GM12875 (cell line): ENCODE measurements around the gene CHRNA5.

Source experiments
- H3K4me3 ChIP-seq: one replicate; pipeline ENCODE4 v1.5.1; 2011; ENCODE audit warnings: low read depth, low read length, control low read depth
- CTCF ChIP-seq: IDR thresholded peaks from 2 replicates; pipeline ENCODE4 v1.5.1; 2011; ENCODE audit warnings: low read depth, mild to moderate bottlenecking, control low read depth, inconsistent platforms, low read length, moderate library complexity, borderline replicate concordance; ENCODE audit not compliant: insufficient read depth

Gene CHRNA5

DNA sequence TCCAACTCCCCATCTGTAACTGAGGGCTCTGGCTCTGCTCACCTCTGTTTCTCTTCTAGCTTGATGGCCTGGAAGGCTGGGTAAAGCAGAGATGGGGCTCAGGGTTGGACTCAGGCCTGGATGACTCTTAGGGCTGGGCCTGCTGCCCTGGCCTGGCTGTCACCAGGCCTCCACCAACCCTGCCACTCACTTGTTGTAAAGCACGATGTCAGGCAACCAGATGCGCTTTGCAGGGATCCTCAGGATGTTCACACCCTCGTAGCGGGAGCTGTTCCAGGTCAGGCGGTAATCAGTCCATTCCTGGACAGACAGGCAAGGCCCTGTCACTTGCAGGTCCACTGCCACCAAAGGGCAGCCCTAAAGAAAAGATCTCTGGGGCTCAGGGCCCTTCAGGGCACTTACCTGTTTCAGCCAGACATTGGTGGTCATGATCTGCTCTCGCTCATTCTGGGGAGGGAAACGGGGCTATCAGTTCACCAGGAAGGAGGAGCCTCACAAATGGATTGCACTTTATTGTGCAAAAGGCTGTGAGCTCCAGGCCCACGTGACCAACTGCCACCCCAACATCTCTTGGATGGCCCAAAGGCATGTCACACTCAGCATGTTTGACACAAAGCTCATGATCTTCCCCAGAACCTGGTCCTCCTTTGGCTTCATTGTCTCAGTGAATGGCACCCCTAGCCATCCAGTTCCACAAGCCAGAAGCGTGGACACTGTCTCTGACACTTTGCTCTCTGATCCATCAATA is 65.7 kb downstream of the CHRNA5 start:
- H3K4me3 ChIP-seq = no peak overlapping the region
- no peak for TF ChIP-seq CTCF

GRCh38 chr15:78633348-78633747 is 68.0 kb downstream of the CHRNA5 start:
- no peak overlapping the region for H3K4me3 ChIP-seq
- no peak for TF ChIP-seq CTCF

DNA sequence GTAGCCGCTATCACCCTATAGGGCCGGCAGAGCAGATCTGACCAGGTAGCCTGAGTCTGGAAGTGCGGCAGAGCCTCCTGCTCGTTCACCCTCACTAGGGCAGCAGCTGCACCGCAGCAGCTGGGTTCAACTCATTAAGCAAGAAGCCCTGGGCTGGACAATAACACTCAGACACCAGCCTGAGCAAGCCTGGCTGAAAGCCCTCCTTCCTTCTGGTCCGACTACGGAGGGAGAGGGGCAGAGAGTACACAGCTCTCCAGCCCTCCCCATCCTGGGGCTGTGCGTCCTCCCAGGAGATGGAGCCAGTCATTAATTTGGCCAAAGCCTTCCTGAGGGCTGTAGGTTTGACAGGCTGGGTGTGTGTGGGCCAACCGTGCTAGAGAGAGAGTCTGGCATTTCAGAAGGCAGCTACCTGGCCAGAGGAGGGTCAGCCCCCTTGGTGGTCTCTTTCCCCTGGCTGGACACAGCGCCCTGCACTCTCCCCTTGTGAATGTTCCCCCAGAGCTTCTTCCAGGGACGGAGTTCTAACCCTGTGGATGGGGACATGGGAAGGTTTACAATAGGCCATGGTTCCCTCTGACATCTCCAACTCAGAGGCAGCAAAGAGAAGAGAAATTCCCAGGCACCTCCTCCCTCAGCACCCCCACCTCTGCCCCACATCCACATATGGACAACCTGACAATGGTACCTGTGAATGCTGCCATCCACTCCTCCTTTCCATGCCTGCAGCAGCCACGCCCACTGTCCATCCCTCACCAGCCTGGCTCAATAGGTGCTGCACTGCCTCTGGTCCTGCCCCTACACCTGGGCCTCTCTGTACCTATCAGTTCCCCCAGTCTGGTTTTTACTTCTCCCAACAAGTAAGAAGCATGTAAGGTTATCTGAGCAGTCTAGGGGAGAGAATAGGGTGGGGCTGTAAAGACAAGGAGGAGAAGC is 69.2 kb downstream of the CHRNA5 start:
- no peak for TF ChIP-seq CTCF
- no peak overlapping the region for H3K4me3 ChIP-seq

DNA sequence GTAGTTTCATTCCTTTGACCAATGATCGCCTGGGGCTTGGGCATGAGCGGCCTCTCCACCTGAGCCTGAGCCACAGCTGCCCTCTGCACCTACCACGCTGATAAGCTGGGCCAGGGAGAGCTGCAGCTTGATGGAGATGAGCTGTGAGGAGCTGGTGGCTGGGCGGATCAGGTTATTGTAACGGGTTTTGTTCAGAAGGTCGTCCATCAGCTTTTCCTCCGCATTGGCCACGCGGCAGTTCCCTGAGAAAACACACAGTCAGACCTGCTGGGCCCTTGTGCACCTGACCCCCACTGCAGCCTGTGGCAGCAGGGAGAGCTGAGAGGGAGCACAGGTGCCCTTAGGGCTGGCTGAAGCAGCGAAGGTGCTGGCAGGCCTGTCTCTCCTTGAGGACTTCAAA is 70.0 kb downstream of the CHRNA5 start:
- TF ChIP-seq CTCF = no peak
- no peak overlapping the region for H3K4me3 ChIP-seq

- no peak overlapping the region for H3K4me3 ChIP-seq
- TF ChIP-seq CTCF = no peak
These were observed 71.1 kb downstream of the CHRNA5 start for GRCh38 chr15:78636378-78636859.

DNA sequence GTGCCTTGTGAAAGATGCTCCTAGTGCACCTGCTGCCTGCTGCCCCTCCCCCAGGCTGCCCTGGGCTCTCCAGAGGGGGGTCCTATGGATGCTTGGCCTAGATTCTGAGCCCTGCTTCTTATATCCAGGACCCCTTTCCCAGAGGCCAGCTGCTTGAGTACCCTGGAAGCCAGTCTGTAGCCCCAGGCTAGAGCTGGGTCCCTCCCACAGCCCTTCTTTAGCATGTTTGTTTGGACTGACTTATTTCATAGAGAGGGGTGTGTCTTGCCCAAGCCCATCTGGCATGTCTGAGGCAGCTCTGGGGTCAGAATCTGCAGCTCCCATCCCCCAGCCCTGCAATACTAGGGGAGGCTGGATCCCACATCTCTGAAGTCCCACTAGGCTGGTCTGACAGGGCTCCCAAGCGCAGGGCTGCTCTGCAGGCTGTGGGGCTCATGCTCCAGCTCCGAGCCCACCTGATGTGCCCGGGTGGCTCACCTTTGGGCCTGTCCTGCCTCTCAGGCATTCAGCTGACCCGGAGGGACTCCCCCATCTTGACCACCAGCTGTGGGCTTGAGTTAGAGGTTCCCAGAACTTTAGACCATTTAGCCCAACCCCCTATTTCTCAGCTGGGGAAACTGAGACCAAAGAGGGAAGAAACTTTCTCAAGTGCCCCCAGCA is 72.6 kb downstream of the CHRNA5 start:
- TF ChIP-seq CTCF = no peak

More for the DNA sequence above, 72.6 kb downstream of the CHRNA5 start:
- no peak overlapping the region for H3K4me3 ChIP-seq
